ENCODE measurements around the gene NUDCD3. TPM values are rescaled to one million over a fixed set of nuclear protein-coding genes. Genes with fewer than 3 reads are reported as not detected.
A peak's percentile ranks its signal among the peaks of the same experiment; 100 is the strongest.

The NUDCD3 gene
- total and polyA plus RNA-seq, 8 donors, result 12.9 to 147 (median 29.5) TPM

DNA sequence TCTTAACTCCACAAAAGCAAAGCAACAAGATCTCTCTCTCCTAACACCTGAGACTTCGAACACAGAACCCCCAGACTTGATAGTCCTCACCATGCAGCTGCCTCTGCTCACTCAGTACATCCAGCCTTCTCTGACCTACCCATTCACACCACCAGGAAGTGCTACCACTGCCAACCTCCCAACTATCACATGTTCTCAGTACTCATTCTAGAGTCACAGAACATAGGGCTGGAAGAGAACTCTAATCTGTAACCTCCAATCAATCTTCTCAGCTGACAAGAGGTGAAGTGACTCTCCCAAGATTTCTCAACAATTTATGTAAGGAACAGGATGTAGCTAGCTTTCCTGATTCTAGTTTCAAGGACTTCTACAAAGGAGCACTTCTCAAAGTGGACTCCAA is 3.8 kb downstream of the NUDCD3 start:
- TF ChIP-seq, protein P1, sequence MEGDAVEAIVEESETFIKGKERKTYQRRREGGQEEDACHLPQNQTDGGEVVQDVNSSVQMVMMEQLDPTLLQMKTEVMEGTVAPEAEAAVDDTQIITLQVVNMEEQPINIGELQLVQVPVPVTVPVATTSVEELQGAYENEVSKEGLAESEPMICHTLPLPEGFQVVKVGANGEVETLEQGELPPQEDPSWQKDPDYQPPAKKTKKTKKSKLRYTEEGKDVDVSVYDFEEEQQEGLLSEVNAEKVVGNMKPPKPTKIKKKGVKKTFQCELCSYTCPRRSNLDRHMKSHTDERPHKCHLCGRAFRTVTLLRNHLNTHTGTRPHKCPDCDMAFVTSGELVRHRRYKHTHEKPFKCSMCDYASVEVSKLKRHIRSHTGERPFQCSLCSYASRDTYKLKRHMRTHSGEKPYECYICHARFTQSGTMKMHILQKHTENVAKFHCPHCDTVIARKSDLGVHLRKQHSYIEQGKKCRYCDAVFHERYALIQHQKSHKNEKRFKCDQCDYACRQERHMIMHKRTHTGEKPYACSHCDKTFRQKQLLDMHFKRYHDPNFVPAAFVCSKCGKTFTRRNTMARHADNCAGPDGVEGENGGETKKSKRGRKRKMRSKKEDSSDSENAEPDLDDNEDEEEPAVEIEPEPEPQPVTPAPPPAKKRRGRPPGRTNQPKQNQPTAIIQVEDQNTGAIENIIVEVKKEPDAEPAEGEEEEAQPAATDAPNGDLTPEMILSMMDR (IDR thresholded peaks at IDR 0.05), result no peak
- TF ChIP-seq POLR2A (IDR thresholded peaks at IDR 0.05), result no peak
- TF ChIP-seq POLR2AphosphoS5 (IDR thresholded peaks at IDR 0.05), result peak in 1 of 3 donors; percentile 68
- no peak for TF ChIP-seq EP300 (IDR thresholded peaks at IDR 0.05)
- peaks cover 42 to 62% (median 53%) of the 10 kb centered on the region in 4 donors for H3K4me1 ChIP-seq
- intact Hi-C loops (cut with DNase I; ENCODE audit: low total_unique reads), result no loop called here
- DNase-seq, result peak; percentile 28 to 49
- WGBS, 5 donors, result 74 to 100% (median 92%) methylated on average over 1 of the region's 1 CpG
- peaks cover 0 to 9% (median 0%) of the 10 kb centered on the region in 4 donors for H3K9me3 ChIP-seq
- H3K36me3 ChIP-seq, result peaks cover 33 to 38% (median 36%) of the 10 kb centered on the region in 4 donors
- H3K27me3 ChIP-seq, result no peaks in the 10 kb centered on the region
- H3K27ac ChIP-seq, result no peak overlapping the region
- no peak overlapping the region for H3K4me3 ChIP-seq

DNA sequence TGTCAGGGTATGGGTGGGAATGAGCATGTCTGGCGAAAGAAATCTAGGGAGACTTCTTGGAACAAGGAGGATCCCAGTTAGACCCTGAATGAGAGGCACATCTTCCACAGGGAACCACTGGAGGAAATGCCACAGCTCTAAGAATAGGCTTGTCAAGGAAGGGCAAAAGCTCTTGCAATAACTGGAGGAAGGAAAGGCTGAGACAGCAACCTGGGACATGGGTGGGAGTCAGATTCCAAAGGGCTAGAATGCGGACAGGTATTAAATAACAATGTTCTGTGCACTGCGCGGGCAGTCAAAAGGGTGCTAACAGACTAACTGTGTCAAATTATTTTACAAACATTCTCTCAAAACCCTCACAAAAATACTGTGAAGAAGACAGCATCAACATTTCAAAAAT is 4.5 kb downstream of the NUDCD3 start:
- 93 to 97% (median 96%) methylated on average over 4 of the region's 4 CpGs for WGBS, 5 donors
- intact Hi-C loops (cut with DNase I; ENCODE audit: low total_unique reads), result no loop called here
- peaks cover 42 to 56% (median 49%) of the 10 kb centered on the region in 4 donors for H3K4me1 ChIP-seq

DNA sequence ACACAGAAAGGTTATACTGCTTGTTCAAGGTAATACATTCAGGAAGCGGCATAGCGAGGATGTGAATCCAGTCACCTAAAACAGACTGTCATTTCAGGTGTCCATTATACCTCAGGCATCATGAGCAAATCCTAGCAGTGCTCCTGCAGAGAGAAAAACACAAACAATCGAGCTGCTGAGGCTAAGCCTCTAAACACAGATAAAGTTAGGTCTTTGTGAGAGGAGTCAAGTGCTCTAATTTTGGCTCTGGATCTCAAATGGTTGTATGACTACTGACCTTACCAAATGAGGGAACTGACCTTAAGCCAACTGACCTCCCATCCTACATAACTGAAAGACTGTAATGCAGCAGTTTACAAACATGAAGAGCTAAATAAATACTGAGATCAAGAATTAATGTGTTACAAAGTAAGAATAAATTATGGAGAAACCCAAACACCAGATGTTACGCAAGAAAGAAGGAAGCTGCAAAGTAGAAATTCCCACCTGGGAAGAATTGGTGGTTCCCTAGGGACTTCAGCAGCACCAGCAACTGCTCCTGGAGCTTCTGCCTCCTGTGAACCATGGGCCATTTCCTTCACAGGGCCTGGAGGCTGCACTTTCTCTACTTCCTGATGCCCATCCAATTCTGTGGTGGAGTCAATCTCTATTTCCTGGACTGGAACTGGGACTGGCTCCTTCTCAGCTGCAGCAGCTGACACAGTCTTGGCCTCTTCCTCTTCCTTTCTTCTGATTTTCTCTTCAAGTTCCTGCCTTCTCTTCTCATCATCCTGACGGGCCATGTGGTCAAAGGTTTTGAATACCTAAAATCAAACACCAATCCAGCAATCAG is 5.8 kb downstream of the NUDCD3 start:
- WGBS, 5 donors, result 81 to 91% (median 87%) methylated on average over 5 of the region's 5 CpGs
- Histone ChIP-seq H3K36me3 (peaks cover 42 to 58% (median 55%) of the 10 kb centered on the region in 4 donors), H3K27ac (no peak overlapping the region), H3K27me3 (no peaks in the 10 kb centered on the region), H3K4me3 (no peak overlapping the region), H3K4me1 (peaks cover 41 to 54% (median 47%) of the 10 kb centered on the region in 4 donors), H3K9me3 (peaks cover 0 to 9% (median 0%) of the 10 kb centered on the region in 4 donors)
- DNase-seq, result no peak
- TF ChIP-seq EP300 (IDR thresholded peaks at IDR 0.05) (no peak), POLR2A (IDR thresholded peaks at IDR 0.05) (no peak), POLR2AphosphoS5 (IDR thresholded peaks at IDR 0.05) (no peak)
- TF ChIP-seq, protein P1 (IDR thresholded peaks at IDR 0.05), result no peak
- intact Hi-C loops (cut with DNase I; ENCODE audit: low total_unique reads), result no loop called here

More for the DNA sequence above, 4.5 kb downstream of the NUDCD3 start:
- peaks cover 0 to 9% (median 0%) of the 10 kb centered on the region in 4 donors for H3K9me3 ChIP-seq
- TF ChIP-seq, protein P1 (IDR thresholded peaks at IDR 0.05), result no peak
- TF ChIP-seq POLR2A (IDR thresholded peaks at IDR 0.05) (no peak), EP300 (IDR thresholded peaks at IDR 0.05) (no peak)
- H3K4me3 ChIP-seq, result no peak overlapping the region
- no peak for DNase-seq
- peaks cover 40 to 45% (median 42%) of the 10 kb centered on the region in 4 donors for H3K36me3 ChIP-seq
- no peak overlapping the region for H3K27ac ChIP-seq
- no peaks in the 10 kb centered on the region for H3K27me3 ChIP-seq

DNA sequence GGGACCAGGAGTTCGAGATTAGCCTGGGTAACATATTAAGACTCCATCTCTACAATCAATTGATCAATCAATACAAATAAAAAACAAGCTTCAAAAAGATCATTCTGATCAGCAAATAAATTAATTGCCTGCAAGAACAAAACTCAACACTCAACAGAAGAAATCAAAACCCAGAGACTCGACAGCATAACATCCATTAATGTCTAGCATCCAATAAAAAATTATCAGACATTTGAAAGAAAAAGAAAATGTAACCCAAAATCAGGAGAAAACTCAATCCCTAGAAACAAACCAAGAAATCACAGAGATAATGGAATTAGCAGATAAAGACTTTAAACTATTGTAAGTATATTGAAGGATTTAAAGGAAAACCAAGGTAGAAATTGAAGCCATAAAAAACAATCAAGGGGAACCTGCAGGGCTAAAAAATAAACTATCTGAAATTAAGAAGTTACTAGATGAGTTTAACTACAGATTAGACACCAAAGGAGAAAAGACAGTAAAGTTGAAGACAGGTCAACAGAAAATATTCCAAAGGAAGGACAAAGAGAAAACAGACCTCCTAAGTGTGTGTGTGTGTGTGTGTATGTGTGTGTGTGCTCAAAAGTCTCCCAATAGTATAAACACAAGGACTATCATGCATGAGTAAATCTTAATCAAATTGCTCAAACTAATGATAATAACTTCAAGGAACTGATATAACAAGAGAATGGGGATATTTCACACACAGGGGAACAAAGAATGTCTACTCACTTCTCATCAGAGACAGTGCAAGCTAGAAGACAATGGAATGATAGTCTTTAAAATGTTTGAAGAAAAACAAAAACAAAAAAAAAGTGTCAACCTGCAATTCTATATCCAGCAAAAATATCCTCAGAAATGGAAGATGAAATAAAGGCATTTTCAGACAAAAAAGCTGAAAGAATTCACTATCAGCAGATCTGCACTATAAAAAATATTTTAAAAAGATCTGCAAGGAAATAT is 7.7 kb downstream of the NUDCD3 start:
- H3K9me3 ChIP-seq, result peaks cover 0 to 9% (median 0%) of the 10 kb centered on the region in 4 donors
- no peaks in the 10 kb centered on the region for H3K27me3 ChIP-seq
- no peak overlapping the region for H3K4me3 ChIP-seq
- WGBS, 5 donors, result 95 to 98% (median 97%) methylated on average over 2 of the region's 2 CpGs
- no peak for TF ChIP-seq POLR2AphosphoS5 (IDR thresholded peaks at IDR 0.05)
- TF ChIP-seq, protein P1 (IDR thresholded peaks at IDR 0.05), result no peak
- TF ChIP-seq EP300 (IDR thresholded peaks at IDR 0.05), result no peak
- no peak for TF ChIP-seq POLR2A (IDR thresholded peaks at IDR 0.05)
- no peak for DNase-seq
- intact Hi-C loops (cut with DNase I; ENCODE audit: low total_unique reads), result no loop called here
- no peak overlapping the region for H3K27ac ChIP-seq
- H3K4me1 ChIP-seq, result peaks cover 27 to 37% (median 32%) of the 10 kb centered on the region in 4 donors
- peaks cover 50 to 77% (median 74%) of the 10 kb centered on the region in 4 donors for H3K36me3 ChIP-seq
